AG09319 (cell line): ENCODE measurements around the gene DPP8.
A peak's percentile ranks its signal among the peaks of the same experiment; 100 is the strongest.

ENCODE experiments used
- DNase-seq: peaks from one replicate; pipeline ENCODE4 v3.0.0-alpha.2; 2010; ENCODE audit warnings: low read depth; ENCODE audit errors: extremely low read depth
- TF ChIP-seq, protein P1 (sequence below): IDR thresholded peaks from 2 replicates; pipeline ENCODE4 v1.5.1; 2011; ENCODE audit warnings: low read depth, mild to moderate bottlenecking, inconsistent platforms, low read length, moderate library complexity

Gene DPP8

DNA sequence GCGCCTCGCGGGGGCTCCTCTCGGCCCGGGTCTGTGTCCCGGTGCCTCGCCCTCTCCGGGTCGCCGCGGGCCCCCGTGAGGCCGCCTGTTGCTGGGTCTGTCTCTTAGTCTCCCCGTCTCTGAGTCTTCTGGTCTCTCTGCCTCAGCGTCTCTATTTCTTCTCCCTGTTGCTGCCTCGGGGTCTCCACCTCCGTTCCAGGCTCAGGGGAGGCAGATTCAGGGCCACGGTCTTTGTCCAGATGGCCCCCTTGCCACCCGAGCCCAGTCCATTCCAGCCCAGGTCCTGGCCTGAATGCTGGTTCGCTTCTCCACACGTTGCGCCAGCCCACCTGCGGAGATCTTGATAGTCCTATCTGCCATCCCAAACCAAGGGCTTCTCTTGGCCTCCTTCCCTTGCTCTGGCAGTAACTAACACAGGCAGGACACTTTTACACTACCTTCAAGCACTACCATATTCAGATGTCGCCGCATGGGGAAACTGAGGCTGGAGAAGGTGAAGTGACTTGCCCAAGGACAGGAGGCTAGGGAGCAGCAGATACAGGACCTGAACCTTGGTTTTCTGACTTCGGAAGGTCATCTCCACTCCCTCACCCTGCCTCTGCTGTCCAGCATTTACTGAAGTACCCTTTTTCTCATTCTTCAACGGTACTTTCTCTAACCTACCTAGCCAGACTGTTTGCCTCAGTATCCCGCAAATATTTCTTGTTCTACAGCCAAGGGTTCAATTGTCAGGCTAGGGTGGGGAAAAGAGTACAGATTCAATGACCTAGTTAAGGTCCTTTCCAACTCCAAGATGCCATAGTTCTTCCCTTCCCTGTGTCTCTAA is 94.1 kb downstream of the DPP8 start:
- TF ChIP-seq, protein P1, sequence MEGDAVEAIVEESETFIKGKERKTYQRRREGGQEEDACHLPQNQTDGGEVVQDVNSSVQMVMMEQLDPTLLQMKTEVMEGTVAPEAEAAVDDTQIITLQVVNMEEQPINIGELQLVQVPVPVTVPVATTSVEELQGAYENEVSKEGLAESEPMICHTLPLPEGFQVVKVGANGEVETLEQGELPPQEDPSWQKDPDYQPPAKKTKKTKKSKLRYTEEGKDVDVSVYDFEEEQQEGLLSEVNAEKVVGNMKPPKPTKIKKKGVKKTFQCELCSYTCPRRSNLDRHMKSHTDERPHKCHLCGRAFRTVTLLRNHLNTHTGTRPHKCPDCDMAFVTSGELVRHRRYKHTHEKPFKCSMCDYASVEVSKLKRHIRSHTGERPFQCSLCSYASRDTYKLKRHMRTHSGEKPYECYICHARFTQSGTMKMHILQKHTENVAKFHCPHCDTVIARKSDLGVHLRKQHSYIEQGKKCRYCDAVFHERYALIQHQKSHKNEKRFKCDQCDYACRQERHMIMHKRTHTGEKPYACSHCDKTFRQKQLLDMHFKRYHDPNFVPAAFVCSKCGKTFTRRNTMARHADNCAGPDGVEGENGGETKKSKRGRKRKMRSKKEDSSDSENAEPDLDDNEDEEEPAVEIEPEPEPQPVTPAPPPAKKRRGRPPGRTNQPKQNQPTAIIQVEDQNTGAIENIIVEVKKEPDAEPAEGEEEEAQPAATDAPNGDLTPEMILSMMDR: no peak
- no peak for DNase-seq

DNA sequence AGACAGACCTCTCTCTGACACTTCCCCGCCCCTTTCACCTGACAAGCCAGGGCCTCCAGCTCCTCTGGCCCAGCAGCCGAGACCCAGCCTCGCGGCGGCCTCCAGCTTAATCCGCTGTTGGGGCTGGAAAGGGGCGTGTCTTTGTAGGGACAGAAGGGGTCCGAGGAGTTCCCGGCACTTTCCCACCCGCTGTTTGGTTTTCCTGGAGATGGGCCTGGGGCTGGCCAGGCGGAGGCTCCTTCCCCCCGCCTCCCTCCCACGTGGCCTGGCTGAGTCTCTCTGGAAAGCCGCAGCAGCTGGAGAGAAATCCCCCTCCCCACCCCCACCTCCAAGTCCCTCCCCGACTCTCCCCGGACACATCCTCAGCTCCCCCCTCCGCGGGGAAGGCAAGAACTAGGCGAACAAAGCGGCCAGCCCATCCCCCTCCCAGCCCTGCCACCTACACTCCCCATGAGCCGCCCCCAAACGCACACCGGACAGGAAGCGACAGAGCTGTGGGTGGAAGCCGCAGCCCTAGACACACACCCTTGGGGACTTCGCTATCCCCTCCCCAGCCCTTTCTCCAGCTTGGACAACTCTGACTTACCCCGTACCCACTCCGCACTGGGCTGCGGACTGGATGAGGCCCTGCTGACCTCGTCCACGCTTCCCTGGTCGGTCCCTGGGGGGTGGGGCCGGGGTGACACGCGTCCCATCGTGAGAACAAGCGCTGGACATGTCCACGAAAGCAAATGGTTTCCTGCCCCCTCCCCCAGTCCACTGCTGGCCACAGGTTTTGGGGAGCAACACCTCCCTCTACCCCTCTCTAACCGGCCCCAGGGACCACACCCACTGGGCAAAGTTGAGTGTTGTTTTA is 95.9 kb downstream of the DPP8 start:
- DNase-seq: no peak
- TF ChIP-seq, protein P1: no peak

DNA sequence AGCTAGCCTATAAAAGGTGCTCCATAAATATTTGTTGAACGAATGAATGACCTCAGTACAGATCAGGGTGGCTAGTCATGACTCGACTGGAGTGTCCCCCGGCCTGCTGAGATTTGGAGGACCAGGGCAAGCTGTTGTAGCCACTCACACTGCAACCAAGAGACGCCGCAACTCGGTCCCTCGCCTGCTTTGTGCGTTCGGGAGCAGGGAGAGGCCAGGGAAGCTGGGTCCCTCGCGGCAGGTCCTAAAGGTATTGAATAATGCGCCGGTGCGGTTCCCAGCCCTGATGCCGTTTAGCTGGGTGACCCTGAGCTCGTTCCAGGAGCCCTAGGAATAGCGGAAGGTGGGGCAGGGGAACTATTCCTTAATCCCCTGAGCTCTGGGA is 96.5 kb downstream of the DPP8 start:
- no peak for DNase-seq
- TF ChIP-seq, protein P1: no peak

DNA sequence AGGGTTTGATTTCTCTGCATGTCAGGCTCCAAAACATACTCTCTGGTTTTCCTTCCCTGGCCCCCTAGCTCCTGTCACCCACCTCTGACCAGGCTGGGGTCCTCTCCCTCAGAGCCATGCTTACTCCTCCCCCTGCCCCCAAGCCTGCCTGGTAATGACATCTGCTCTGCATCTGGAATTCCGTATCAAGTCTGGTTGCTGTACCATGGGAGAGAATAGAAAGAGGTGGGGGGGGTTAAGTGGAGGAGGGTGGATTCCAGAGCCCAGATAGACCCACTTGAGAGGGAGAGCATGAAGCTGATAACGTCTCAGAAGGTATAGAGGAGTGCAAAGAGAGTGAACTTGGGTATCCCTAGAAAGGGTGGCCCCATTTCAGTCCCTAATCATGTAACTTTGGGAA is 98.9 kb downstream of the DPP8 start:
- DNase-seq: no peak
- TF ChIP-seq, protein P1: no peak

DNA sequence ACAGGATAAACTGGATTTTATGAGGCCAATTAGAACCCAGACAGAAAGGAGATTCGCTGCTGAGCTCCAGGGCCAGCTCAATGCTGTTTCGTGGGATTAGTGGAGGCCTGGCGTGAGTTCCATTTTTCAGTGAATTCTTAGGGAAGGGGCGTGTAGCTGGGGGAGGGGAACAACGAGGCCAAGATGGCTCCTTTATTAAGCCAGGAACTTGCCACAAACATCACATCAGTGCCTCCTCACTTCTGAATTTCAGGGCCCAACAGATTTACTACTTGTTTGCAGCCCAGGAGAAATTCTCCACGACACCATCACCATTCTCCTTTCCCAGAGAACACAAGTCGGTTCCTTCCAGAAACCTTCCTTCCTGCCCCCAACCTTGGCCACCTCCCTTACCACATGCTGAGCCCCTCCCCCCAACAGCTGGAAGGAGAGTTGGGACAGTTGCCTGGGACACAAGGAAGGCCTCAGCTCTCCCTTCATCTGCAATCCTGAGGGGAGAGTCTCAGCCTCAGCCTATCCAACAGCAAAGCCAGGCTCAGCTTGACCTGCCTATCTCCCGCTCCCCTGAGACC is 100.6 kb downstream of the DPP8 start:
- TF ChIP-seq, protein P1: no peak
- DNase-seq: no peak

DNA sequence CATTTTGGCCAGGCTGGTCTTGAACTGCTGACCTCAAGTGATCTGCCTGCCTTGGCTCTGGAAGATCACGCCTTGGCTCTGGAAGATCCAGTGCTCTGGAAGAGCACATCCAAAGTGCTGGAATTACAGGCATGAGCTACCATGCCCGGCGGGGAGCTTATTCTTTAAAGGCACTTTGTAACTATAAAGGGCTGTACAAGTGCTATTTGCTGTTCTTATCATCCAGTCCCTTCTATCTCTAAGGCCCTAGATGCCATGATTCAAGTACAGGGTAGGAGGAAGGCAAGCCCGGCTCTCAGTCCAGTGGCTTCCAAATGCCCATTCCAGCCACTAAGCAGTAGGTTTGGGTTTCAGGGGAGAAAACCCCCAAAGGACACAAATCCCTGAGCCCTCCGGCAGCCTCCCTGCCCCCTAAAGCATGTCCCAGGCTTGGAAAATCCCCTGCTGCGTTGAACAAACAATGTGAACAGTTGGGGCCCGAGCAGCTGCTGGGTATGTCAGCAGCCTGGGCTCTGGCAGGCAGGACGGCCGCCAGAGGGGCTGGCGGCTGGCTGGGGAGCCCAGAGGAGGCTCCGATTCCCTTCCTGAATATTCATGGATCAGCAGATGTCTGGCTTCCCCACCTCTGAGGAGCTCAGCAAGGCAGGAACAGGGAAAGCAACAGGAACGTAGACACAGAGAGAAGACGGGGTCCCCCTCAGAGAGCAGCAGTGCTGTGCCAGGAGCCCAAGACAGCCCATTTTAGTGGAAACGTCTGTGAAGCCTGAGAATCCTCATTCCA is 102.5 kb downstream of the DPP8 start:
- TF ChIP-seq, protein P1: peak; percentile 6; the same call in 1 of the 2 replicates
- no peak for DNase-seq
